Gastroesophageal sphincter (tissue), 4 donors: ENCODE measurements around the gene WDR45. TPM values are rescaled to one million over a fixed set of nuclear protein-coding genes. Genes with fewer than 3 reads are reported as not detected.

Experiments
- ATAC-seq: fragments of 150-250 bp; one replicate; pipeline ENCODE4 v1.9.1; 2016; ENCODE audit warnings: mild to moderate bottlenecking, moderate library complexity
- H3K27ac ChIP-seq, 4 donors: fragments of 200-600 bp; sonication (generic) in 3 of 4; 1 replicate in 3 of 4; 2 replicates in 1 of 4; pipeline ENCODE4 v1.5.1; 2016 to 2019
- H3K27me3 ChIP-seq: fragments of 200-600 bp; sonication (generic); one replicate; pipeline ENCODE4 v1.5.1; 2019
- H3K36me3 ChIP-seq, 2 donors: fragments of 200-600 bp; sonication (generic); one replicate each; pipeline ENCODE4 v1.5.1; 2019; ENCODE audit warnings: control low read depth in 1 of 2
- H3K4me1 ChIP-seq, 3 donors: fragments of 200-600 bp; sonication (generic); 1 replicate in 2 of 3; 2 replicates in 1 of 3; pipeline ENCODE4 v1.5.1; 2016 to 2019; ENCODE audit warnings: control low read depth in 2 of 3
- H3K4me3 ChIP-seq, 2 donors: fragments of 200-600 bp; sonication (generic); one replicate each; pipeline ENCODE4 v1.5.1; 2019; ENCODE audit warnings: mild to moderate bottlenecking in 1 of 2, moderate library complexity in 1 of 2
- H3K9me3 ChIP-seq, 3 donors: fragments of 200-600 bp; sonication (generic); one replicate each; pipeline ENCODE4 v1.5.1; 2017 to 2019; ENCODE audit warnings: control low read depth in 2 of 3
- EP300 ChIP-seq: sonication (generic); formaldehyde crosslinking; IDR thresholded peaks from one replicate; pipeline ENCODE4 v1.6.1; 2017; ENCODE audit warnings: antibody characterized with exemption, mild to moderate bottlenecking
- POLR2A ChIP-seq, 2 donors: fragments of 450-650 bp; IDR thresholded peaks; one replicate each; pipeline ENCODE4 v1.6.1; 2017; ENCODE audit warnings: antibody characterized with exemption in 2 of 2, mild to moderate bottlenecking in 2 of 2, moderate library complexity in 1 of 2
- POLR2AphosphoS5 ChIP-seq: sonication (generic); formaldehyde crosslinking; IDR thresholded peaks from one replicate; pipeline ENCODE4 v1.6.1; 2017; ENCODE audit warnings: antibody characterized with exemption
- WGBS, 2 donors: methylation state at CpG; one replicate each; pipeline ENCODE4 v1.1.5; 2018; ENCODE audit warnings: low coverage in 1 of 2; 5-methylcytosine and 5-hydroxymethylcytosine counted together
- total RNA-seq, 4 donors: library from RNA; depleted of rRNA; stranded (reverse); fragments of >200 nt; gene quantifications; one replicate each; pipeline ENCODE4 v1.1.0, GENCODE V29; 2016
- TF ChIP-seq, protein P1 (sequence below), 4 experiments: fragments of 200-600 bp in 2 of 4; fragments of 450-650 bp in 2 of 4; sonication (generic) in 1 of 4; IDR thresholded peaks; one replicate each; pipeline ENCODE4 v1.5.1; 2017 to 2019; ENCODE audit warnings: antibody characterized with exemption in 4 of 4, mild to moderate bottlenecking in 2 of 4, moderate library complexity in 2 of 4

The WDR45 gene
- total RNA-seq, 4 donors from 2014 or later = 60.8 to 101 (median 80.9) TPM

DNA sequence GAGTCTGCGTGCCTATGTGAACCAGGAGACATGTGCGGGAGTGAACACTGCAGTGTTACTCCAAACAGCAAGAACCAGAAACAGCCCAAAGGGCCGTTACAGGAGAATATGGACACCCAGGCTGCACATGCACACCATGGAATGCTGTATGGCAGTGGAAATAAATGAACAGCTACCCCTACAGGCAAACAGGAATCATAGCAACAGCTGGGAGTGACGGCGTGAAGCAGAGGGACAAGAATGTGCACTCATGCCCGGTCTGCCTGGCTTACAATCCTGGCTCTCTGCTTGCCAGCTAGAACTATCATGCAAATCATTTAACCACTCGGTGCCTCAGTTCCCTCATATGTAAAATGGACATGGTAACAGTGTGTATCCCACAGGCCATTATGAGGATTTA is 27.2 kb upstream of the WDR45 start:
- TF ChIP-seq, protein P1, sequence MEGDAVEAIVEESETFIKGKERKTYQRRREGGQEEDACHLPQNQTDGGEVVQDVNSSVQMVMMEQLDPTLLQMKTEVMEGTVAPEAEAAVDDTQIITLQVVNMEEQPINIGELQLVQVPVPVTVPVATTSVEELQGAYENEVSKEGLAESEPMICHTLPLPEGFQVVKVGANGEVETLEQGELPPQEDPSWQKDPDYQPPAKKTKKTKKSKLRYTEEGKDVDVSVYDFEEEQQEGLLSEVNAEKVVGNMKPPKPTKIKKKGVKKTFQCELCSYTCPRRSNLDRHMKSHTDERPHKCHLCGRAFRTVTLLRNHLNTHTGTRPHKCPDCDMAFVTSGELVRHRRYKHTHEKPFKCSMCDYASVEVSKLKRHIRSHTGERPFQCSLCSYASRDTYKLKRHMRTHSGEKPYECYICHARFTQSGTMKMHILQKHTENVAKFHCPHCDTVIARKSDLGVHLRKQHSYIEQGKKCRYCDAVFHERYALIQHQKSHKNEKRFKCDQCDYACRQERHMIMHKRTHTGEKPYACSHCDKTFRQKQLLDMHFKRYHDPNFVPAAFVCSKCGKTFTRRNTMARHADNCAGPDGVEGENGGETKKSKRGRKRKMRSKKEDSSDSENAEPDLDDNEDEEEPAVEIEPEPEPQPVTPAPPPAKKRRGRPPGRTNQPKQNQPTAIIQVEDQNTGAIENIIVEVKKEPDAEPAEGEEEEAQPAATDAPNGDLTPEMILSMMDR (IDR thresholded peaks at IDR 0.05) = peak in 3 of 4 experiments; percentile 36 to 50 (median 37)
- TF ChIP-seq POLR2AphosphoS5 (no peak), EP300 (no peak), POLR2A (IDR thresholded peaks at IDR 0.05) (no peak)
- Histone ChIP-seq H3K27me3 (no peaks in the 10 kb centered on the region), H3K27ac (no peak overlapping the region), H3K4me3 (no peak overlapping the region), H3K4me1 (no peaks in the 10 kb centered on the region), H3K9me3 (no peaks in the 10 kb centered on the region), H3K36me3 (peaks cover 0 to 17% of the 10 kb centered on the region in 2 donors)
- ATAC-seq = peak; percentile 51
- WGBS, 2 donors = 7 to 20% methylated on average over 2 to 3 of the region's 7 CpGs

DNA sequence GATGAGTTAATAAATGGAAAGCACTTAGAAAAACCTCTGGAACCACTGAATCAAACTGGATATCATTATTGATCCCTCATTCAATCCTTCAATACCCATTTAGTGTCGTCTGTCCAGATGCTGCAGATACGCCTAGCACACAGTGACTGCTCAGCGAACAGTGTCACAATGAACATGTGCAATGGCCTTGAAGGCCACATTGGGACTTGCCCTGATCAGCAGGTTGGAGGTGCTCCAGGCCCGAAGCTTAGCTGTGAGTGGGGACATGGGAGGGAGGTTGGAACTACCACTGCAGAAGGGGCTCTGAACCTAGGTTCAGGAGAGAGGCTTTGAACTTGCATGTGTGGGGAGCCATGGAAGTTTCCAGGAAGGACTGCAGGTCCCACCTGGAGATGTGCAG is 26.6 kb upstream of the WDR45 start:
- Histone ChIP-seq H3K36me3 (peaks cover 0 to 13% of the 10 kb centered on the region in 2 donors), H3K27ac (no peak overlapping the region), H3K27me3 (no peaks in the 10 kb centered on the region), H3K4me3 (no peak overlapping the region), H3K4me1 (no peaks in the 10 kb centered on the region), H3K9me3 (no peaks in the 10 kb centered on the region)
- ATAC-seq = no peak
- WGBS, 2 donors = 100% methylated on average over 1 of the region's 4 CpGs; no CpG with 5 or more reads in 1 of the 2 donors
- TF ChIP-seq EP300 = no peak
- no peak for TF ChIP-seq POLR2AphosphoS5
- TF ChIP-seq, protein P1 (IDR thresholded peaks at IDR 0.05) = no peak
- TF ChIP-seq POLR2A (IDR thresholded peaks at IDR 0.05) = no peak

DNA sequence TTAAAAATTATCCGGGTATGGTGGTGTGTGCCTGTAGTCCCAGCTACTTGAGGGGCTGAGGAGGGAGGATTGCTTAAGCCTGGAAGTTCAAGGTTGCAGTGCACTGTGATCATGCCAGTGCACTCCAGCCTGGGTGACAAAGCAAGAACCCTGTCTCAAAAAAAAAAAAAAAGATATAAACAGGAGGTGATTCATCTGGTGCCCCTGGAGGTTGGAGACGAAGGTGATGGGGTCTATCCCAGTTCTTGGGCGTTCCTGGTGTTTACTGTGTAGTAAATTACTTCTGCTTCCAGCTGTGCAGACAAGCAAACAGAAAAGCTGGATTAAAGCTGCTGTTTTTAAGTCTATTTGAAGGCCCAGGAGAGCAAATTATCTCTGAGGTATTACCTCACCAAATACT is 23.9 kb upstream of the WDR45 start:
- Histone ChIP-seq H3K36me3 (no peaks in the 10 kb centered on the region), H3K27me3 (no peaks in the 10 kb centered on the region), H3K9me3 (no peaks in the 10 kb centered on the region), H3K4me3 (no peak overlapping the region), H3K27ac (no peak overlapping the region), H3K4me1 (peaks cover 0 to 4% (median 0%) of the 10 kb centered on the region in 3 donors)
- ATAC-seq = no peak
- TF ChIP-seq EP300 = no peak
- TF ChIP-seq, protein P1 (IDR thresholded peaks at IDR 0.05) = no peak
- TF ChIP-seq POLR2AphosphoS5 = no peak
- no peak for TF ChIP-seq POLR2A (IDR thresholded peaks at IDR 0.05)
- 33 to 80% methylated on average over 1 of the region's 3 CpGs for WGBS, 2 donors

DNA sequence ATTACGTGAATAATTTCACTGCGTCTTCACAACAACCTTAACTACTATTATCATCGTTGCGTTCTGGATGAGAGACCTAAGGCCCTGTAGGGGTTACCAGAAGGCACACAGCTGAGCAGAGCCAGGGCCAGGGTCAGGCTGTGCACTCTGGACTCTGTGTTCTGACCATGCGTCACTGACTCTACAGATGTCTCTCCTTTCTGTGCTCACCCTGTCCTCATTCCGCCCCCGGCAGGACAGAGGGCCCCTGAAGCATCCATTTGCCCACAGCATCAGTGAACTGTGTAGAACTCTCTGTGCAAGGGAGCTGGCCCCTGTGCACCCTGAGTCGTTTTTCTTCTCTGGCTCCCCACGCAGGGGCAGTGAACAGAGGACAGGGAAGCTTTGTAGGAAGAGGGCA is 22.5 kb upstream of the WDR45 start:
- WGBS, 2 donors = 63 to 75% methylated on average over 2 to 4 of the region's 9 CpGs

DNA sequence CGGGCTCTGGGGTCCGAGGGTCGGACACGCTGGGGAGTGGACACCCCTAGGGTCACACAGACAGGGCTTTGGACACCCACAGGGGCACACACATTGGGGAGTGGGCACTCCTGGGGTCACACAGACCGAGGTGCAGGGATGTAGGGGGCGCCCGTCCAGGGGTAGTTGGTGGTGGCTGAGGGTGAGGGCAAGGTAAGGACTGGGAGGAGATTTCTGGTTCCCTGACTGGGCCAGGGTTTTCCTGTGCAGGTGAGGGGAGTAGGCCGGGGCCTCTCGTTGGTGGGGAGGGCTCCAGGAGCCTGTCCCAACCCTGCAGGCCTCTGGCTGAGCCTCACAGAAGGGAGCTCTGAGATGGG is 21.9 kb upstream of the WDR45 start:
- no peaks in the 10 kb centered on the region for H3K27me3 ChIP-seq
- no peaks in the 10 kb centered on the region for H3K9me3 ChIP-seq
- no peak for ATAC-seq
- WGBS, 2 donors = no CpG with 5 or more reads among the region's 9 CpGs
- H3K36me3 ChIP-seq = no peaks in the 10 kb centered on the region
- H3K27ac ChIP-seq = peak overlapping the region in 3 of 4 donors; percentile 77 to 85 (median 83)
- H3K4me3 ChIP-seq = peak overlapping the region; percentile 38 to 59
- no peak for TF ChIP-seq EP300
- no peak for TF ChIP-seq POLR2AphosphoS5
- no peak for TF ChIP-seq POLR2A (IDR thresholded peaks at IDR 0.05)
- TF ChIP-seq, protein P1 (IDR thresholded peaks at IDR 0.05) = no peak
- peaks cover 0 to 4% (median 0%) of the 10 kb centered on the region in 3 donors for H3K4me1 ChIP-seq

More for the DNA sequence above, 22.5 kb upstream of the WDR45 start:
- Histone ChIP-seq H3K27ac (no peak overlapping the region), H3K4me3 (no peak overlapping the region), H3K9me3 (no peaks in the 10 kb centered on the region), H3K36me3 (no peaks in the 10 kb centered on the region), H3K27me3 (no peaks in the 10 kb centered on the region), H3K4me1 (peaks cover 0 to 4% (median 0%) of the 10 kb centered on the region in 3 donors)
- TF ChIP-seq POLR2A (IDR thresholded peaks at IDR 0.05) (no peak), EP300 (no peak), POLR2AphosphoS5 (no peak)
- TF ChIP-seq, protein P1 (IDR thresholded peaks at IDR 0.05) = no peak
- no peak for ATAC-seq
